H1 (cell line): ENCODE measurements around the gene SLC25A45. TPM values are rescaled to one million over a fixed set of nuclear protein-coding genes. Genes with fewer than 3 reads are reported as not detected.

ENCODE experiments used
- BACH1 ChIP-seq: IDR thresholded peaks from 2 replicates; pipeline ENCODE4 v1.6.1; 2012; ENCODE audit warnings: low read length, improper control_type of control experiment
- BCL11A ChIP-seq, 2 experiments: IDR thresholded peaks; one replicate each; pipeline ENCODE4 v1.6.1; 2011; ENCODE audit warnings: low read depth in 2 of 2, low read length in 2 of 2, mild to moderate bottlenecking in 2 of 2
- CTBP2 ChIP-seq: IDR thresholded peaks from 2 replicates; pipeline ENCODE4 v1.7.0; 2011; ENCODE audit warnings: borderline replicate concordance, mild to moderate bottlenecking, moderate library complexity, mixed read lengths, low read length; ENCODE audit not compliant: insufficient read depth, insufficient read length
- TAF1 ChIP-seq: IDR thresholded peaks from 2 replicates; pipeline ENCODE4 v1.6.1; 2011; ENCODE audit warnings: mild to moderate bottlenecking, low read depth, low read length
- polyA plus RNA-seq, 7 experiments: library from polyadenylated mRNA; depleted of rRNA in 3 of 7; stranded (reverse) in 5 of 7; unstranded in 2 of 7; fragments of >200 nt in 5 of 7; fragments of 200-250 nt in 2 of 7; gene quantifications; 1 replicate in 5 of 7; 2 replicates in 1 of 7; 4 replicates in 1 of 7; pipeline versions ENCODE4 v1.2.1 to v1.2.3, GENCODE V29; 2011 to 2013; ENCODE audit warnings: missing spikeins in 2 of 7, mixed read lengths in 2 of 7
- total RNA-seq: library from RNA; stranded (reverse); fragmentation: NEBNext Ultra II Directional; extraction: Animal tissue kit (Norgen Biotek cat#: 25700); gene quantifications from 2 replicates; pipeline ENCODE4 v1.2.1, GENCODE V29; 2021

The SLC25A45 gene
- total and polyA plus RNA-seq, 2 of the 8 experiments (the other 6 are each of a cell fraction or from before 2014, with no cell fraction given), result 0.54 to 0.59 TPM

GRCh38 chr11:65417702-65418430, 35.4 kb upstream of the SLC25A45 start (continued):
- no peak for TF ChIP-seq BCL11A (IDR thresholded peaks at IDR 0.05; ENCODE audit: low read depth in 2 of 2, low read length in 2 of 2)
- no peak for TF ChIP-seq CTBP2
- no peak for TF ChIP-seq BACH1
- TF ChIP-seq TAF1, result no peak
